ENCODE results near the gene AIPL1.

The AIPL1 gene

GRCh38 chr17:6465206-6466003, 30.5 kb upstream of the AIPL1 start:
- DNase-seq, result no peak

DNA sequence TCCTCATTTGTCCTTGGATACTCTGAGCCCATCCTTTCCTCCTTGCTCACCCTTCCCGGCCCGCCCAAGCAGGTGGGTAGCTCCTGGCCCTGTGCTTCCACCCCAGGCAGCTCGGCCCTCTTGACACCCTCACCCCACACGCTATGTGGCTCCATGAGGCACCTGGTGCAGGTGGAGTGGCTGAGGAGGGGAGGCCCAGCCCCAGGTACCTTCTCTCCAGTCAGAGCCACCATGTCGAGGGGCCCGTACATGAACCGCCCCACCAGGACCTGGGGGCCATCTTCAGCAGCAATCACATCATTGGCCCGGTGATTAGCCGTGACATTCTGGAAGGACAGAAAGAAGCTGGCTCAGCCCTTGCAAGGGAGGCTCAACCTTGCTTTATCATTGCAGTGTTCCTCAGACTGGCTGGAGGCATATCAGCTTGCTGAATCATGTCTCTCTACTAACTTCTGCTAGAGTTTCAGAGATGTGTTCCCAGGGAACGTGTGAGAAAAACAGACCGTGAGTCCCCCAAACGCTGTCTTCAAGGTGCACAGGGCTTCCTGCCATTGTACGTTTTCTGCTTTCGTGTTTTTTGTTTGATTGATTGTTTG, 29.6 kb upstream of the AIPL1 start:
- no peak for DNase-seq

GRCh38 chr17:6463616-6464445, 28.9 kb upstream of the AIPL1 start:
- no peak for DNase-seq

DNA sequence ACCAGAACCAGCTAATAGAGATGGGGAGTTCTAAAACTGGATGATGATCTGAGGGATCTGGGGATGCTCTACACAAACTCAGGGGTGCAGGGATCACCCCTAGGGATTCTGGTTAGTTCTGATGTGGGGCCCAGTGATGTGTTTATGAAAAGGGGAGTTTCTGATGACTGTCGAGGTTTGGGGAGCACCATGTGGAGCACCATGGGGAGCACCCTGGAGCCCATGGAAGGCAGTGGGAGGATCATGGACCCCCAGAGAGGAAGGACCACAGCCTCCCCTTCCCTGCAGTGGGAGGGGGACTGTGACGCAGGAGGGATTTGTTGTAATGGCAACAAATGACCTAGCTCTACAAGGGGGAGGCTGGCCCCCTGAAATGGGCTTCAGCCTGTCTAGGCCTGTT, 27.8 kb upstream of the AIPL1 start:
- DNase-seq, result no peak

DNA sequence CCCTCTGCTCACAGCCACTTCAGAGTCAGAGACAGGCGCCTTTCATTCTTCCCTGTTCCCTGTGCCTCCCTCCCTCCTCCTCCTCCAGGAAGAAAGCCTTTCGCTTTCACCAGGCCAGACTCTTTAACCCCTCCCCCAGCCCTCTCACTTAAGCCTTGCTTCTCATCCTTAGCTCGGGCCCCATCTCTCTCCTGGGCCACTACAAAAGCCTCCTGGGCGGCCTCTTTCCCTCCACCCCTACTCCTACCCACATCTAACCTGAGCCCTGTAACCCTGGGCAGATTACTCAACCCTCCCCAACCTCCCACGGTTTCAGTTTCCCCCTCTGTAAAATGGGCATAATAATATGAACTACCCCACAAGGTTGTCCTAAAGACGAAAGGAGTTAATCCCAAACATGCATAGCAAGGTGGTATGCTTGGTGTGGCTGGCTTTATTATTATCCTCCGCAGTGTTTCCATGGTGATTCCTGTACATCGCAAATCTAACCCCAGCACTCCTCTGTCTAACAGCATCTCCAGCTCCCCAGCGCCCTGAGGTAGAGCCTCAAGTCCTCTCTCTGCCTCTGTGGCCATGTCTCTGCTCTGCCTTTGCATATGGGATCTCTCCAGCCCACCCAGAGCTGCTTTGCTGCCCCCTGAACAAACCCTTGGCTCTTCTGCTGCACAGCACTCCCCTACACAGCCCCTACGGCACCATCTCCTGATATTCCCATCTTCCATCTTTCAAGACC, 27.0 kb upstream of the AIPL1 start:
- no peak for DNase-seq

DNA sequence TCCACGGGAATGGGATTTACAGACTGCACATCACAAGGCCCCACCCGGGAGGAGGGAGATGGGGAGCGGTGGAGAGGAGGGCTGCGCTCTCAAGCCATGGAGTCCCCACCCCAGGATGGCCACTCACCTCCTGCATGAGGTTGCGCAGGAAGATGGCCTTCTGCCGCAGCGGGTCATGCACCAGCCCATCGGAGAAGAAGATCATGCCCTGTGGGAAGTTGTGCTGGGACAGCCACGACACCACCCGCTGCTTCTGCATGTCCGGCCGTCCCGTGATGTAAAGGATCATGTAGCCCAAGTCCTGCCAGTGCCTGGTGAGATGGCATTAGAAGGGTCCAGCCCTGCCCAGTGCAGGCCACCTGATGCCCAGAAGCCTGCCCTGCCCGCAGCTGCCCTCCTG, 26.3 kb upstream of the AIPL1 start:
- DNase-seq, result no peak

DNA sequence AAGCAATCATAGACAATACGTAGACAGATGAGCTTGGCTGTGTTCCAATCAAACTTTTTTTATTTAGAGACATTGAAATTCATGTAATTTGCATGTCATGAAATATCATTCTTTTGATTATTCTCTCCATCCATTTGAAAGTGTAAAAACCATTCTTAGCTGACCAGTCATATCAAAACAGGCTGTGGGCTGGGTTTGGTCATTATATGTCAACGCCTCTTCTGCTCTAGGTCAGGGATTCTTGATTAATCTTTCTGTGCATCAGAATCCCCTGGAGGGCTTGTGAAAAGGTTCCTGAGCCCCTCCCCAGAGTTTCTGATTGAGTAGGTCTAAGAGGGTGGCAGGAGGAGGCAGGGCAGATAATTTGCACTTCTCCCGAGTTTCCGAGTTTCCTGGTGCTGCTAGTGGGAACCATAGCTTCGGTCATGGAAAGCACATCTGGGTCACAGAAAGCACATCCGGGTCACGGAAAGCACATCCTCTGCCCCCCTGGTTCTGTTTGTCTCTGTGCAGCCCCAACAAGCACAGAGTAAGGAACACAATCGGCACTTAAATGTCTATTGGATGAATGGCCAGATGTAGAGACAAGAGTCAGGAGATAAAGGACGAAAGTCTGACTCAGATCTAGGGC, 25.7 kb upstream of the AIPL1 start:
- DNase-seq, result no peak

DNA sequence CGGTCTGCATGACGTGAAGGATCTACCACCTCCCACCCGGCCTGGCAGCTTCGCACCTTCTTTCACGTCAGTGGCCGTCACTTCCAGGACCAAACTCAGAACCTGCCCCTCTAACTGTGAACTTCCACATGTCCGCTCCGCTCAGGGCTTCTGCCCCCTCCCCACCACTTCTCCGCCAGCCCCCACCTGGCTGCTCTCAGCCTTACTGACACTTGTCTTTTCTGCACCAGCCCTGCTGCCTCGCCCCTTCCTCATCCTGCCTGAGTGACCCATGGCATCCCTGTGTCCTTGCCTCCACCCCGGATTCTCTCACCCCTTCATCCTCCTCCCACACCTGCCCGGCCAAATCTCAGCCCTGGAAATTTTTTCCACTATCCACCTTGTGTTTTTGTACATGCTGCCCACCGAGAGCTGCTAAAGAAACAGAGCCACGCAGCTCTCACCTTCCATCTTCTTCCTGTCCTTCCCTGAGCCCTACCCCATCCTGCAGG, 23.6 kb upstream of the AIPL1 start:
- no peak for DNase-seq

- DNase-seq, result no peak
These were observed 23.0 kb upstream of the AIPL1 start for GRCh38 chr17:6457688-6458459.

DNA sequence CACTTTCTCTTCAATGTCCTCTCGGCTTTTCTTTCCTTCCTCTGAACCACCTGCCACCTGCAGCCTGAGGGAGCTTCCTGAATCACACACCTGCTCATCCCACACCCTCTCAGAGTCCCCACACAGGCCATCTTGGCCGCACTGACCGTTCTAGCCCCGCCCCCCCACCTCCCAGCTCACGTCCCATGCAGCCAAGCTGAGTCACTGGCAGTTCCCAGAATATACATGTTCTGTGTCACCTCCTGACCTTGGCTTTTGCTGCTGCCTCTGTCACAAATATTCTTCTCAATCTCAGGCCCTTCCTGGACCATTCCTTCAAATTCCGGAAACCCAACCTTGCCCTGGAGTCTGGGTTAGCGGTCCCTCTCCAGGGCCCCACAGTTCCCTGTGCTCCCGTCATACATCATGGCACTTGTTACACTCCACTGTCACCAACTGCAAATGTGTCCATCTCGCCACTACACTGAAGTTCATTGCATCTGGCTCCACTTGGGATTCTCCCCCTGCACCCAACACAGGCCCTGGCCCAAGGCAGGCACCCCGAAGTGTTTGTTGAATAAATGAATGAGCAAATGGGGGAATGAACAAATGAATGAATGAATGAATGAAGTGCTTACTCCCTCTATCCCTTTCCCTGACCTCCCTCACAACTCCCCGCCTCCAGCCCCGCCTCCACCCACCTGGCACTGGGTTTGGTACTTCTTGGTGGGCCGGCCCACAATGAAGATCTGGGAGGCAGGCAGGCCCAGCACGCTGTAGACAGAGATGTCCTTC, 22.2 kb upstream of the AIPL1 start:
- no peak for DNase-seq

- DNase-seq, result no peak
These were observed 21.4 kb upstream of the AIPL1 start for GRCh38 chr17:6456321-6456720.

GRCh38 chr17:6455321-6455705, 20.4 kb upstream of the AIPL1 start:
- DNase-seq, result no peak

- no peak for DNase-seq
These were observed 19.8 kb upstream of the AIPL1 start for GRCh38 chr17:6454495-6455320.

- DNase-seq, result no peak
These were observed 18.5 kb upstream of the AIPL1 start for GRCh38 chr17:6453279-6454024.

- DNase-seq, result no peak
These were observed 17.7 kb upstream of the AIPL1 start for GRCh38 chr17:6452471-6453266.

- DNase-seq, result no peak
These were observed 16.3 kb upstream of the AIPL1 start for GRCh38 chr17:6450926-6451832.

- no peak for DNase-seq
These were observed 14.4 kb upstream of the AIPL1 start for GRCh38 chr17:6449307-6449706.
